PC-3 (cell line): ENCODE measurements around the gene HBE1. TPM values are rescaled to one million over a fixed set of nuclear protein-coding genes. Genes with fewer than 3 reads are reported as not detected.

ENCODE experiments used
- ATAC-seq: fragments of 200-7000 bp; cut with Tn5 transposase; 2 replicates; pipeline ENCODE4 v1.9.1; 2020; ENCODE audit warnings: mild to moderate bottlenecking, moderate library complexity
- BruUV-seq: library from RNA; stranded (reverse); fragments of 400-500 nt; replicated peaks from 2 replicates; lab custom pipeline; 2021; lab: Mats Ljungman, UMichigan
- CTCF ChIA-PET: fragments of 300-600 bp; sonication (Branson Sonifier 250); formaldehyde crosslinking; loops from one replicate; lab custom pipeline; 2022; ENCODE audit warnings: antibody characterized with exemption; lab: Charles Lee
- POLR2A ChIA-PET: fragments of 300-600 bp; sonication (Branson Sonifier 250); formaldehyde crosslinking; loops from one replicate; lab custom pipeline; 2022; ENCODE audit warnings: antibody characterized with exemption; ENCODE audit not compliant: unreplicated experiment; lab: Charles Lee
- DNase-seq: peaks from one replicate; pipeline ENCODE4 v3.0.0-alpha.2; 2015
- H2AFZ ChIP-seq: fragments of 300-600 bp; sonication (generic); 2 replicates; pipeline ENCODE4 v1.6.0; 2016; ENCODE audit warnings: antibody characterized with exemption, low read length
- H3F3A ChIP-seq: fragments of 300-600 bp; sonication (generic); one replicate; pipeline ENCODE4 v1.6.0; 2017; ENCODE audit warnings: antibody characterized with exemption, low read length, control low read depth, mild to moderate bottlenecking; ENCODE audit not compliant: unreplicated experiment
- H3K27ac ChIP-seq: fragments of 300-600 bp; sonication (generic); 2 replicates; pipeline ENCODE4 v1.5.1; 2016; ENCODE audit warnings: mild to moderate bottlenecking, low read length
- H3K27me3 ChIP-seq: fragments of 300-600 bp; sonication (generic); 2 replicates; pipeline ENCODE4 v1.6.1; 2016; ENCODE audit warnings: low read length, mixed read lengths
- H3K36me3 ChIP-seq: fragments of 300-600 bp; sonication (generic); 2 replicates; pipeline ENCODE4 v1.6.1; 2016; ENCODE audit warnings: low read depth, mixed run types, low read length, mixed read lengths
- H3K4me1 ChIP-seq: fragments of 300-600 bp; sonication (generic); 2 replicates; pipeline ENCODE4 v1.5.1; 2016; ENCODE audit warnings: low read length; ENCODE audit not compliant: insufficient read depth
- H3K4me2 ChIP-seq: fragments of 300-600 bp; sonication (generic); 2 replicates; pipeline ENCODE4 v1.6.0; 2016; ENCODE audit warnings: low read length
- H3K4me3 ChIP-seq: fragments of 300-600 bp; sonication (generic); 2 replicates; pipeline ENCODE4 v1.5.1; 2016; ENCODE audit warnings: mild to moderate bottlenecking, low read length, mixed read lengths
- H3K79me2 ChIP-seq: fragments of 300-600 bp; sonication (generic); 2 replicates; pipeline ENCODE4 v1.6.1; 2017; ENCODE audit warnings: low read length, mixed read lengths
- H3K9ac ChIP-seq: fragments of 300-600 bp; sonication (generic); 2 replicates; pipeline ENCODE4 v1.6.0; 2016; ENCODE audit warnings: mild to moderate bottlenecking, low read length
- H3K9me2 ChIP-seq: fragments of 300-600 bp; sonication (generic); replicated peaks from 2 replicates; pipeline ENCODE4 v1.6.1; 2016; ENCODE audit warnings: mixed run types, low read length, mixed read lengths
- H3K9me3 ChIP-seq: fragments of 300-600 bp; sonication (generic); 2 replicates; pipeline ENCODE4 v1.6.1; 2016; ENCODE audit warnings: low read length, mixed read lengths
- H4K20me1 ChIP-seq: fragments of 300-600 bp; sonication (generic); 2 replicates; pipeline ENCODE4 v1.6.1; 2016; ENCODE audit warnings: low read length, mixed read lengths
- EZH2 ChIP-seq: fragments of 300-600 bp; sonication (generic); IDR thresholded peaks from one replicate; pipeline ENCODE4 v1.6.1; 2017; ENCODE audit warnings: antibody characterized with exemption, mild to moderate bottlenecking, low read length; ENCODE audit not compliant: unreplicated experiment
- EZH2phosphoT487 ChIP-seq: fragments of 300-600 bp; sonication (generic); IDR thresholded peaks from 2 replicates; pipeline ENCODE4 v1.6.1; 2018; ENCODE audit warnings: mild to moderate bottlenecking, antibody characterized with exemption, low read length, borderline replicate concordance
- intact Hi-C: fragments of 100-400 bp; cut with micrococcal nuclease; formaldehyde crosslinking; loops from 2 replicates; pipeline ENCODE4 v1.9.0; 2023
- total RNA-seq: library from RNA; depleted of rRNA; stranded (reverse); fragments of >200 nt; gene quantifications from 2 replicates; pipeline ENCODE4 v1.2.3, GENCODE V29; 2014
- TF ChIP-seq, protein P1 (sequence below): fragments of 300-600 bp; sonication (generic); conservative IDR thresholded peaks from 2 replicates; pipeline ENCODE4 v1.5.1; 2017; ENCODE audit warnings: antibody characterized with exemption, low read depth, mild to moderate bottlenecking, low read length

The HBE1 gene
- total RNA-seq, 1 experiment from 2014 or later = 0.62 TPM

DNA sequence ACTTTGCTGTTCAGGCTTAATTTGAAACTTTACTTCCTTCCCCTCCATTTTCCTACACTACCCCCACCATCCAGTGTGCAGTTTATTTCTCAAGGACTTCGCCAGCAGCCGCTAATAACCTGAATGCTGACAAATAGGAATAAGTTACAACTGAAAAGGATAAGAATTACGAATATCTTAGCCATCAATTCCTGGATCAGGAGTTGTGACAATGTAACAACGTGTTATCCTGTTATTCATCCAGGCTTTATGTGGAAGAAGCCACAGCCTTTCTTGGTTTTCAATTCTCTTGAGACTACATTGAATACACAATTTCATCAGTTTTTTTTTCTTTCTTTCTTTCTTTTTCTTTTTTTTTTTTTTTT is 25.9 kb downstream of the HBE1 start:
- H3K4me3 ChIP-seq = no peak overlapping the region
- ChIA-PET CTCF (no interaction called here), POLR2A (no interaction called here)
- no peaks in the 10 kb centered on the region for H3K9me2 ChIP-seq
- H3K27me3 ChIP-seq = peaks cover 21% of the 10 kb centered on the region
- no TSS peak for BruUV-seq
- no peaks in the 10 kb centered on the region for H3K36me3 ChIP-seq
- TF ChIP-seq EZH2phosphoT487 = no peak
- no peak for TF ChIP-seq EZH2
- TF ChIP-seq, protein P1, sequence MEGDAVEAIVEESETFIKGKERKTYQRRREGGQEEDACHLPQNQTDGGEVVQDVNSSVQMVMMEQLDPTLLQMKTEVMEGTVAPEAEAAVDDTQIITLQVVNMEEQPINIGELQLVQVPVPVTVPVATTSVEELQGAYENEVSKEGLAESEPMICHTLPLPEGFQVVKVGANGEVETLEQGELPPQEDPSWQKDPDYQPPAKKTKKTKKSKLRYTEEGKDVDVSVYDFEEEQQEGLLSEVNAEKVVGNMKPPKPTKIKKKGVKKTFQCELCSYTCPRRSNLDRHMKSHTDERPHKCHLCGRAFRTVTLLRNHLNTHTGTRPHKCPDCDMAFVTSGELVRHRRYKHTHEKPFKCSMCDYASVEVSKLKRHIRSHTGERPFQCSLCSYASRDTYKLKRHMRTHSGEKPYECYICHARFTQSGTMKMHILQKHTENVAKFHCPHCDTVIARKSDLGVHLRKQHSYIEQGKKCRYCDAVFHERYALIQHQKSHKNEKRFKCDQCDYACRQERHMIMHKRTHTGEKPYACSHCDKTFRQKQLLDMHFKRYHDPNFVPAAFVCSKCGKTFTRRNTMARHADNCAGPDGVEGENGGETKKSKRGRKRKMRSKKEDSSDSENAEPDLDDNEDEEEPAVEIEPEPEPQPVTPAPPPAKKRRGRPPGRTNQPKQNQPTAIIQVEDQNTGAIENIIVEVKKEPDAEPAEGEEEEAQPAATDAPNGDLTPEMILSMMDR = no peak
- no peaks in the 10 kb centered on the region for H3K79me2 ChIP-seq
- no peak for ATAC-seq
- no peak for DNase-seq
- H3K9ac ChIP-seq = no peak overlapping the region
- no peaks in the 10 kb centered on the region for H3K9me3 ChIP-seq
- no peak overlapping the region for H3K4me2 ChIP-seq
- no peak overlapping the region for H3K27ac ChIP-seq
- no peaks in the 10 kb centered on the region for H4K20me1 ChIP-seq
- intact Hi-C loops = no loop called here
- no peak overlapping the region for H2AFZ ChIP-seq
- H3F3A ChIP-seq = no peaks in the 10 kb centered on the region
- no peaks in the 10 kb centered on the region for H3K4me1 ChIP-seq

DNA sequence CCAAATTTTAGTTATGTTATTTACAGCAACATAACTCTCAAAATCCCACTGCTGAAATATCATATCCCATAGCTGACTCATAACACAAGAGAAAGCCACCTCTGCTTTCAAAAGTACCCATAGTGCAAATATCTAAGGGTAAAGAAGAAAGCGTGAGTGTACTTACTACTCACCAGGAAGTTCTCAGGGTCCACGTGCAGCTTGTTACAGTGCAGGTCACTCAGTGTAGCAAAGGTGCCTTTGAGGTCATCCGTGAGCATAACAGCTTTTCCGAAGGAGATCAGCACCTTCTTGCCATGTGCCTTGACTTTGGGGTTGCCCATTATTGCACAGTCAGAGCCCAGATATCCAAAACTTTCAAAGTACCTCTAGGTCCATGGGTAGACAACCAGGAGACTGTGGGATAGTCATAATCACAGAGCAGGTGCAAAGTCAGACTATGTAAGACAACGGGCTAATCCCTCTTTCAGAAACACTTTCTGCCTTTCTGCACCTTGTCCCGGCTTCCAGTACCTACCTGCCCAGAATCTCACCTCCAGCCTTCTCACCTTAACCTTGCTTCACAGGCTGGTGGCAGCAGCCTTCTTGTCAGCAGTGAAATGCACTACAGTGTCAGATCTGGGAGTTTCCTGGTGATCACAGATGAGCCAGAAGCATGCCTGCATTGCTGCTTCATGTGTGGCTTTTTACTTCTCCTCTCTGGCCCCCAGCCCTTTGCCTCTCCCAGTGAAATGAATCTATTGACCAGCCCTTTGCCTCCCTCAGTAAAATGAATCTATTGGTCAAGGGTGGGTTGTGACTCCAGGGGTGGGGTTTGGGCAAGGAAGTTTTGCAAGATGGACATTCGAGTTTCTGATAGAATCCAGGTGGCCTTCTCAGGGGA is 26.6 kb downstream of the HBE1 start:
- no peak overlapping the region for H3K4me3 ChIP-seq
- TF ChIP-seq EZH2phosphoT487 (no peak), EZH2 (no peak)
- TF ChIP-seq, protein P1 = no peak
- no peak overlapping the region for H2AFZ ChIP-seq
- no peaks in the 10 kb centered on the region for H3K36me3 ChIP-seq
- H3K79me2 ChIP-seq = no peaks in the 10 kb centered on the region
- no peak overlapping the region for H3K9ac ChIP-seq
- ChIA-PET CTCF (no interaction called here), POLR2A (no interaction called here)
- no peaks in the 10 kb centered on the region for H3K9me3 ChIP-seq
- no peaks in the 10 kb centered on the region for H4K20me1 ChIP-seq
- intact Hi-C loops = no loop called here
- DNase-seq (no peak), ATAC-seq (no peak)
- no peaks in the 10 kb centered on the region for H3K9me2 ChIP-seq
- H3K4me2 ChIP-seq = no peak overlapping the region
- no peaks in the 10 kb centered on the region for H3K4me1 ChIP-seq
- H3F3A ChIP-seq = no peaks in the 10 kb centered on the region
- no peak overlapping the region for H3K27ac ChIP-seq
- H3K27me3 ChIP-seq = peaks cover 21% of the 10 kb centered on the region
- no TSS peak for BruUV-seq

DNA sequence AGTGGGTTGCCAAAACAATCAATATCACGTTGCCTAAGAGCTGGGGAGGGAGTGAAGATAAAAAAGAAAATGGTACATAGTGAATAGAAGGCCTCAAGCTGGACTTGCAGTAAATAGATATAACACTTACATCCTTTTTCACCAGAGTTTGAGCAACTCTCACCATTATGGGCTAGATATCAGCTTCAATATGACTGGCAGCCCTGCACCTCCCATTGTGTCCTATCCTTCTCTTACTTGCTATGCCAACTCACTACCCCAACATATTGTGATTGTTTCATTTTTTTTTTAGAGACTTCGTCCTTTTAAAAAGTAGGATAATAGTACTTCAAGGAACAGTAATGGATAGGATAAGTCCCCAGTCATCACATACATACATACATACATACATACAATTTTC is 27.5 kb downstream of the HBE1 start:
- ChIA-PET CTCF (no interaction called here), POLR2A (no interaction called here)
- ATAC-seq = no peak
- Histone ChIP-seq H3K9ac (no peak overlapping the region), H3K79me2 (no peaks in the 10 kb centered on the region), H3K9me2 (no peaks in the 10 kb centered on the region), H3K36me3 (no peaks in the 10 kb centered on the region), H3F3A (no peaks in the 10 kb centered on the region), H2AFZ (no peak overlapping the region), H3K4me1 (no peaks in the 10 kb centered on the region), H3K27ac (no peak overlapping the region), H3K27me3 (peaks cover 21% of the 10 kb centered on the region; the same call in 1 of the 2 replicates), H3K4me3 (no peak overlapping the region), H3K4me2 (no peak overlapping the region), H3K9me3 (no peaks in the 10 kb centered on the region), H4K20me1 (no peaks in the 10 kb centered on the region)
- no peak for TF ChIP-seq EZH2phosphoT487
- no peak for TF ChIP-seq EZH2
- TF ChIP-seq, protein P1 = no peak
- DNase-seq = no peak
- BruUV-seq = no TSS peak
- intact Hi-C loops = no loop called here
